ENCODE measurements around the gene CD300H.

DNA sequence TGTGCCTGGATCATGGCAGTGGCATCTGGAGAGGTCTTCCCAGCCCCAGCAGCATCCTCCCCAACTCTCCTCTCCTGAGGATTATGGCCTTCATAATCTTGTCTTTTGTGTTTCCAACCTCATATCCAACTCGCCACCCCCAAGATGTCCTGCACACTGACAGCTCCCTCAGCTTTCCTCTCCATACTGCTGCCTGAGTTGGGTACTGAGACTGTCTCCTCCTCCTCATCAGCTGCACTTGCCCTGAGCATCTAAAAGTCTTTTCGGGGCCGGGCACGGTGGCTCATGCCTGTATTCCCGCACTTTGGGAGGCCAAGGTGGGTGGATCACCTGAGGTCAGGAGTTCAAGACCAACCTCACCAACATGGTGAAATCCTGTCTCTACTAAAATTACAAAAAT is 38.1 kb downstream of the CD300H start:
- TF ChIP-seq ZFP3 (CRISPR knock-in tag; IDR thresholded peaks at IDR 0.05) (no peak), TCF4 (CRISPR knock-in tag; IDR thresholded peaks at IDR 0.05; ENCODE audit: borderline replicate concordance) (no peak), ARNTL (CRISPR knock-in tag; IDR thresholded peaks at IDR 0.05; ENCODE audit: borderline replicate concordance, low read depth) (no peak), GLIS3 (CRISPR knock-in tag; IDR thresholded peaks at IDR 0.05) (no peak), ISL1 (CRISPR knock-in tag; IDR thresholded peaks at IDR 0.05) (no peak), TOX (CRISPR knock-in tag; IDR thresholded peaks at IDR 0.05; ENCODE audit: borderline replicate concordance) (no peak), ESRRG (CRISPR knock-in tag; IDR thresholded peaks at IDR 0.05) (no peak), ZNF8 (CRISPR knock-in tag; IDR thresholded peaks at IDR 0.05) (no peak)
- TF ChIP-seq, protein P1, sequence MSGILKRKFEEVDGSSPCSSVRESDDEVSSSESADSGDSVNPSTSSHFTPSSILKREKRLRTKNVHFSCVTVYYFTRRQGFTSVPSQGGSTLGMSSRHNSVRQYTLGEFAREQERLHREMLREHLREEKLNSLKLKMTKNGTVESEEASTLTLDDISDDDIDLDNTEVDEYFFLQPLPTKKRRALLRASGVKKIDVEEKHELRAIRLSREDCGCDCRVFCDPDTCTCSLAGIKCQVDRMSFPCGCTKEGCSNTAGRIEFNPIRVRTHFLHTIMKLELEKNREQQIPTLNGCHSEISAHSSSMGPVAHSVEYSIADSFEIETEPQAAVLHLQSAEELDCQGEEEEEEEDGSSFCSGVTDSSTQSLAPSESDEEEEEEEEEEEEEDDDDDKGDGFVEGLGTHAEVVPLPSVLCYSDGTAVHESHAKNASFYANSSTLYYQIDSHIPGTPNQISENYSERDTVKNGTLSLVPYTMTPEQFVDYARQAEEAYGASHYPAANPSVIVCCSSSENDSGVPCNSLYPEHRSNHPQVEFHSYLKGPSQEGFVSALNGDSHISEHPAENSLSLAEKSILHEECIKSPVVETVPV (CRISPR knock-in tag; IDR thresholded peaks at IDR 0.05): no peak
- TF ChIP-seq, protein P2, sequence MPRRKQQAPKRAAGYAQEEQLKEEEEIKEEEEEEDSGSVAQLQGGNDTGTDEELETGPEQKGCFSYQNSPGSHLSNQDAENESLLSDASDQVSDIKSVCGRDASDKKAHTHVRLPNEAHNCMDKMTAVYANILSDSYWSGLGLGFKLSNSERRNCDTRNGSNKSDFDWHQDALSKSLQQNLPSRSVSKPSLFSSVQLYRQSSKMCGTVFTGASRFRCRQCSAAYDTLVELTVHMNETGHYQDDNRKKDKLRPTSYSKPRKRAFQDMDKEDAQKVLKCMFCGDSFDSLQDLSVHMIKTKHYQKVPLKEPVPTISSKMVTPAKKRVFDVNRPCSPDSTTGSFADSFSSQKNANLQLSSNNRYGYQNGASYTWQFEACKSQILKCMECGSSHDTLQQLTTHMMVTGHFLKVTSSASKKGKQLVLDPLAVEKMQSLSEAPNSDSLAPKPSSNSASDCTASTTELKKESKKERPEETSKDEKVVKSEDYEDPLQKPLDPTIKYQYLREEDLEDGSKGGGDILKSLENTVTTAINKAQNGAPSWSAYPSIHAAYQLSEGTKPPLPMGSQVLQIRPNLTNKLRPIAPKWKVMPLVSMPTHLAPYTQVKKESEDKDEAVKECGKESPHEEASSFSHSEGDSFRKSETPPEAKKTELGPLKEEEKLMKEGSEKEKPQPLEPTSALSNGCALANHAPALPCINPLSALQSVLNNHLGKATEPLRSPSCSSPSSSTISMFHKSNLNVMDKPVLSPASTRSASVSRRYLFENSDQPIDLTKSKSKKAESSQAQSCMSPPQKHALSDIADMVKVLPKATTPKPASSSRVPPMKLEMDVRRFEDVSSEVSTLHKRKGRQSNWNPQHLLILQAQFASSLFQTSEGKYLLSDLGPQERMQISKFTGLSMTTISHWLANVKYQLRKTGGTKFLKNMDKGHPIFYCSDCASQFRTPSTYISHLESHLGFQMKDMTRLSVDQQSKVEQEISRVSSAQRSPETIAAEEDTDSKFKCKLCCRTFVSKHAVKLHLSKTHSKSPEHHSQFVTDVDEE (CRISPR knock-in tag; IDR thresholded peaks at IDR 0.05): no peak
- TF ChIP-seq, protein P3, sequence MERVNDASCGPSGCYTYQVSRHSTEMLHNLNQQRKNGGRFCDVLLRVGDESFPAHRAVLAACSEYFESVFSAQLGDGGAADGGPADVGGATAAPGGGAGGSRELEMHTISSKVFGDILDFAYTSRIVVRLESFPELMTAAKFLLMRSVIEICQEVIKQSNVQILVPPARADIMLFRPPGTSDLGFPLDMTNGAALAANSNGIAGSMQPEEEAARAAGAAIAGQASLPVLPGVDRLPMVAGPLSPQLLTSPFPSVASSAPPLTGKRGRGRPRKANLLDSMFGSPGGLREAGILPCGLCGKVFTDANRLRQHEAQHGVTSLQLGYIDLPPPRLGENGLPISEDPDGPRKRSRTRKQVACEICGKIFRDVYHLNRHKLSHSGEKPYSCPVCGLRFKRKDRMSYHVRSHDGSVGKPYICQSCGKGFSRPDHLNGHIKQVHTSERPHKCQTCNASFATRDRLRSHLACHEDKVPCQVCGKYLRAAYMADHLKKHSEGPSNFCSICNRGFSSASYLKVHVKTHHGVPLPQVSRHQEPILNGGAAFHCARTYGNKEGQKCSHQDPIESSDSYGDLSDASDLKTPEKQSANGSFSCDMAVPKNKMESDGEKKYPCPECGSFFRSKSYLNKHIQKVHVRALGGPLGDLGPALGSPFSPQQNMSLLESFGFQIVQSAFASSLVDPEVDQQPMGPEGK (CRISPR knock-in tag; IDR thresholded peaks at IDR 0.05; ENCODE audit: borderline replicate concordance): no peak
- TF ChIP-seq, protein P4, sequence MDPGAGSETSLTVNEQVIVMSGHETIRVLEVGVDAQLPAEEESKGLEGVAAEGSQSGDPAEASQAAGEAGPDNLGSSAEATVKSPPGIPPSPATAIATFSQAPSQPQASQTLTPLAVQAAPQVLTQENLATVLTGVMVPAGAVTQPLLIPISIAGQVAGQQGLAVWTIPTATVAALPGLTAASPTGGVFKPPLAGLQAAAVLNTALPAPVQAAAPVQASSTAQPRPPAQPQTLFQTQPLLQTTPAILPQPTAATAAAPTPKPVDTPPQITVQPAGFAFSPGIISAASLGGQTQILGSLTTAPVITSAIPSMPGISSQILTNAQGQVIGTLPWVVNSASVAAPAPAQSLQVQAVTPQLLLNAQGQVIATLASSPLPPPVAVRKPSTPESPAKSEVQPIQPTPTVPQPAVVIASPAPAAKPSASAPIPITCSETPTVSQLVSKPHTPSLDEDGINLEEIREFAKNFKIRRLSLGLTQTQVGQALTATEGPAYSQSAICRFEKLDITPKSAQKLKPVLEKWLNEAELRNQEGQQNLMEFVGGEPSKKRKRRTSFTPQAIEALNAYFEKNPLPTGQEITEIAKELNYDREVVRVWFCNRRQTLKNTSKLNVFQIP (CRISPR knock-in tag; IDR thresholded peaks at IDR 0.05; ENCODE audit: borderline replicate concordance, low read depth): no peak
